K562 (cell line): ENCODE results near the gene ZNF71. TPM values are rescaled to one million over a fixed set of nuclear protein-coding genes. Genes with fewer than 3 reads are reported as not detected.

ENCODE experiments used
- ATAC-seq: fragments of 200-7000 bp; cut with Tn5 transposase; 3 replicates; pipeline ENCODE4 v1.9.1; 2020; ENCODE audit warnings: moderate library complexity
- BruUV-seq: library from RNA; stranded (reverse); fragments of 400-500 nt; replicated peaks from 2 replicates; lab custom pipeline; 2021; lab: Mats Ljungman, UMichigan
- CTCF ChIA-PET: fragments of 300-600 bp; formaldehyde crosslinking; extraction: SDS; loops from one replicate; lab custom pipeline; 2021; ENCODE audit warnings: low intra/inter-chr PET ratio; lab: Yijun Ruan, JAX
- POLR2A ChIA-PET: fragments of 300-600, 350-650 bp; sonication (Branson Sonifier 250); formaldehyde crosslinking; extraction: SDS; loops from one replicate; lab custom pipeline; 2021; ENCODE audit warnings: antibody characterized with exemption, inconsistent platforms; lab: Yijun Ruan, JAX
- DNase-seq, 4 experiments: peaks; one replicate each; pipeline versions ENCODE4 v3.0.0 to v3.0.0-alpha.2; 2011 to 2018; ENCODE audit warnings: low spot score in 3 of 4, mixed read lengths in 3 of 4; ENCODE audit errors: extremely low read depth in 1 of 4
- FAIRE-seq: peaks from 2 replicates; lab custom pipeline; 2011; peaks lifted over from hg19 to GRCh38; lab: Jason Lieb, UNC
- H2AFZ ChIP-seq: 2 replicates; pipeline ENCODE4 v1.6.0; 2011; ENCODE audit warnings: low read depth, low read length, control low read depth, inconsistent platforms
- H3K27ac ChIP-seq: fragments of 200-600 bp; 3 replicates; pipeline ENCODE4 v1.8.0; 2011; ENCODE audit warnings: low read depth, mild to moderate bottlenecking, control low read depth, inconsistent platforms, low read length, moderate library complexity, mixed read lengths; ENCODE audit errors: extremely low read depth
- H3K27me3 ChIP-seq, 2 experiments: fragments of 300-600 bp in 1 of 2; 2 replicates in 1 of 2; 3 replicates in 1 of 2; pipeline versions ENCODE4 v1.6.0 to v1.8.0; 2011; ENCODE audit warnings: inconsistent platforms in 2 of 2, low read length in 2 of 2, mild to moderate bottlenecking in 1 of 2, mixed read lengths in 1 of 2, moderate library complexity in 1 of 2; ENCODE audit not compliant: control insufficient read depth in 2 of 2, insufficient read depth in 2 of 2
- H3K36me3 ChIP-seq: fragments of 300-600 bp; 3 replicates; pipeline ENCODE4 v1.8.0; 2011; ENCODE audit warnings: mild to moderate bottlenecking, low read length, inconsistent platforms; ENCODE audit not compliant: control insufficient read depth, insufficient read depth
- H3K4me1 ChIP-seq, 2 experiments: fragments of 200-600 bp in 1 of 2; replicated peaks in 1 of 2; 2 replicates in 1 of 2; 3 replicates in 1 of 2; pipeline versions ENCODE4 v1.5.1 to v1.8.0; 2011; ENCODE audit warnings: inconsistent platforms in 2 of 2, low read length in 2 of 2, mild to moderate bottlenecking in 1 of 2, mixed read lengths in 1 of 2, moderate library complexity in 1 of 2; ENCODE audit not compliant: control insufficient read depth in 2 of 2, insufficient read depth in 2 of 2
- H3K4me2 ChIP-seq: 2 replicates; pipeline ENCODE4 v1.6.1; 2011; ENCODE audit warnings: low read length, control low read depth, inconsistent platforms, mixed read lengths; ENCODE audit not compliant: insufficient read depth
- H3K4me3 ChIP-seq: fragments of 200-600 bp; sonication (generic), shearing (Covaris generic); 2 replicates; pipeline ENCODE4 v1.5.1; 2016; ENCODE audit warnings: control low read depth, inconsistent platforms
- H3K79me2 ChIP-seq: fragments of 200-600 bp; 3 replicates; pipeline ENCODE4 v1.8.0; 2011; ENCODE audit warnings: low read length, inconsistent platforms; ENCODE audit not compliant: control insufficient read depth, insufficient read depth
- H3K9ac ChIP-seq, 2 experiments: 2 replicates each; pipeline versions ENCODE4 v1.6.0 to v1.6.1; 2011; ENCODE audit warnings: low read depth in 2 of 2, low read length in 2 of 2, control low read depth in 1 of 2, inconsistent platforms in 1 of 2, mild to moderate bottlenecking in 1 of 2, mixed read lengths in 1 of 2; ENCODE audit not compliant: insufficient read depth in 1 of 2
- H3K9me1 ChIP-seq: one replicate; pipeline ENCODE4 v1.6.0; 2011; ENCODE audit warnings: inconsistent platforms, mild to moderate bottlenecking, low read length, moderate library complexity; ENCODE audit not compliant: control insufficient read depth, insufficient read depth
- H3K9me3 ChIP-seq: replicated peaks from 2 replicates; pipeline ENCODE4 v1.5.1; 2011; ENCODE audit warnings: low read depth, low read length, inconsistent platforms; ENCODE audit not compliant: control insufficient read depth, insufficient read depth
- H4K20me1 ChIP-seq: replicated peaks from 2 replicates; pipeline ENCODE4 v1.6.1; 2011; ENCODE audit warnings: low read length, inconsistent platforms, mixed read lengths; ENCODE audit not compliant: control insufficient read depth, insufficient read depth
- ARID2 ChIP-seq: fragments of 450-650 bp; IDR thresholded peaks from 2 replicates; pipeline ENCODE4 v1.6.1; 2017; ENCODE audit warnings: antibody characterized with exemption, mild to moderate bottlenecking
- E2F6 ChIP-seq, 2 experiments: IDR thresholded peaks; 2 replicates each; pipeline ENCODE4 v1.6.1; 2011; ENCODE audit warnings: borderline replicate concordance in 1 of 2, control low read depth in 1 of 2, low read depth in 1 of 2, low read length in 1 of 2, mild to moderate bottlenecking in 1 of 2, mixed read lengths in 1 of 2, moderate library complexity in 1 of 2; ENCODE audit not compliant: insufficient read depth in 1 of 2, insufficient read length in 1 of 2, poor library complexity in 1 of 2, severe bottlenecking in 1 of 2; ENCODE audit errors: extremely low read depth in 1 of 2
- ELF2 ChIP-seq: fragments of 250-450 bp; sonication (Bioruptor Pico); IDR thresholded peaks from 2 replicates; pipeline ENCODE4 v1.5.0; 2021; ENCODE audit warnings: mild to moderate bottlenecking
- KAT8 ChIP-seq: fragments of 450-650 bp; IDR thresholded peaks from 2 replicates; pipeline ENCODE4 v1.6.1; 2016; ENCODE audit warnings: low read depth, mild to moderate bottlenecking
- MXD1 ChIP-seq: fragments of 250-450 bp; sonication (Bioruptor Pico); IDR thresholded peaks from 2 replicates; pipeline ENCODE4 v1.8.0; 2021; ENCODE audit warnings: borderline replicate concordance, mild to moderate bottlenecking, moderate library complexity; ENCODE audit not compliant: poor library complexity, severe bottlenecking
- NR2C1 ChIP-seq, 2 experiments: fragments of 450-650 bp; IDR thresholded peaks; 2 replicates each; pipeline ENCODE4 v1.6.1; 2017; ENCODE audit warnings: mild to moderate bottlenecking in 2 of 2, antibody characterized with exemption in 1 of 2, inconsistent platforms in 1 of 2, missing compliant biosample characterization in 1 of 2, missing genetic modification characterization in 1 of 2
- RBBP5 ChIP-seq: fragments of 200-600 bp; sonication (generic); IDR thresholded peaks from 2 replicates; pipeline ENCODE4 v1.6.1; 2012; ENCODE audit warnings: borderline replicate concordance, mild to moderate bottlenecking, low read length, control low read depth, inconsistent platforms; ENCODE audit not compliant: insufficient read depth, poor library complexity, severe bottlenecking
- TCFL5 ChIP-seq: fragments of 250-450 bp; sonication (Bioruptor Pico); conservative IDR thresholded peaks from 2 replicates; pipeline ENCODE4 v1.6.1; 2021; ENCODE audit warnings: mild to moderate bottlenecking, moderate library complexity, matching md5 sums
- ZKSCAN8 ChIP-seq: fragments of 200-800 bp; sonication (Bioruptor generic); IDR thresholded peaks from 2 replicates; pipeline ENCODE4 v1.6.1; 2016; ENCODE audit warnings: missing genetic modification characterization, missing compliant biosample characterization
- WGBS: fragments of 100-300 bp; shearing (Covaris generic); methylation state at CpG from one replicate; pipeline ENCODE4 v1.1.6; 2016; ENCODE audit warnings: low coverage, mixed read lengths; ENCODE audit not compliant: insufficient coverage; ENCODE audit errors: missing lambda C conversion rate; 5-methylcytosine and 5-hydroxymethylcytosine counted together
- in situ Hi-C: fragments of 300-500 bp; cut with MboI; formaldehyde crosslinking; loops from 4 replicates; pipeline ENCODE4 v1.15.0; 2018; ENCODE audit warnings: inconsistent platforms, mixed read lengths
- intact Hi-C: fragments of 100-400 bp; cut with micrococcal nuclease; formaldehyde crosslinking; loops from 2 replicates; pipeline ENCODE4 v1.14.2; 2022
- polyA plus RNA-seq, 8 experiments: library from polyadenylated mRNA; depleted of rRNA in 4 of 8; stranded (reverse) in 5 of 8; unstranded in 3 of 8; fragments of >200 nt; fragmentation: Nextera tagmentation in 2 of 8; fragmentation: Illumina TruSeq in 1 of 8; extraction: Ambion mirVana in 2 of 8; extraction: Trizol in 1 of 8; gene quantifications; 2 replicates each; pipeline versions ENCODE4 v1.2.1 to v1.2.3, GENCODE V29; 2011 to 2014; ENCODE audit warnings: inconsistent platforms in 1 of 8, missing spikeins in 1 of 8
- total RNA-seq, 7 experiments: library from RNA; depleted of rRNA in 6 of 7; stranded (reverse); fragments of >200 nt in 6 of 7; fragmentation: Illumina TruSeq in 2 of 7; extraction: Trizol in 2 of 7; gene quantifications; 2 replicates each; pipeline versions ENCODE4 v1.2.1 to v1.2.3, GENCODE V29; 2011 to 2021; ENCODE audit warnings: low replicate concordance in 1 of 7

The ZNF71 gene
- total and polyA plus RNA-seq, 9 of the 15 experiments (the other 6 are each of a cell fraction or from before 2014, with no cell fraction given): 0.04 to 0.13 (median 0.06) TPM; not detected in 4

- Histone ChIP-seq H3K79me2 (no peaks in the 10 kb centered on the region), H2AFZ (no peak overlapping the region)
- CTCF ChIA-PET: no interaction called here
Measured at GRCh38 chr19:56611288-56611687, 16.2 kb downstream of the ZNF71 start.

DNA sequence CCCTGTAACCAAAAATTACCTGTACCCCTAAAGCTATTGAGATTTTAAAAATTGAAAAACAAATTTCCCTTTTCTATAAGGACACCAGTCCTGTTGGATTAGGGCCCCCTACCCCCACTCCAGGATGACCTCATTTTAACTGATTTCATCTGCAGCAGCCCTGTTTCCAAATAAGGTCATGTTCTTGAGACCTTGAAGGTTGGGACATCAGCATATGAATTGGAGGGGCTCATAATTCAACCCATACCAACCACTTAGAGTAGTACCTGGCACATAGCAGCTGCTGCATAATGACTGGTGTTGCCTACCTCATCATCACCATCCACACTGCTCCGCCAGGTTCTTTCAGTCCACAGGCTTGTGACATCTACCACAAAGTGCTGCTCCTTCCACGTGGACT lies 17.6 kb downstream of the ZNF71 start:
- no peak overlapping the region for H3K27ac ChIP-seq
- ATAC-seq (no peak), DNase-seq (no peak), FAIRE-seq (no peak)
- no peaks in the 10 kb centered on the region for H3K27me3 ChIP-seq
- no peak overlapping the region for H3K9ac ChIP-seq
- H3K36me3 ChIP-seq: no peaks in the 10 kb centered on the region
- no peaks in the 10 kb centered on the region for H3K4me1 ChIP-seq
- no peaks in the 10 kb centered on the region for H3K79me2 ChIP-seq
- BruUV-seq: no TSS peak
- CTCF ChIA-PET: no interaction called here
- no peak overlapping the region for H3K4me2 ChIP-seq
- H3K4me3 ChIP-seq: no peak overlapping the region
- intact Hi-C loops (no loop called here), in situ Hi-C loops (no loop called here)
- H2AFZ ChIP-seq: no peak overlapping the region
- no peaks in the 10 kb centered on the region; the same call in 1 of the 2 replicates for H3K9me3 ChIP-seq
- H4K20me1 ChIP-seq: no peaks in the 10 kb centered on the region
- no peaks in the 10 kb centered on the region for H3K9me1 ChIP-seq
- POLR2A ChIA-PET: no interaction called here
- 0% methylated on average over 2 of the region's 2 CpGs for WGBS
- TF ChIP-seq TCFL5: no peak
- no peak for TF ChIP-seq E2F6 (IDR thresholded peaks at IDR 0.05; ENCODE audit: borderline replicate concordance in 1 of 2, extremely low read depth in 1 of 2, insufficient read depth in 1 of 2, insufficient read length in 1 of 2, low read depth in 1 of 2, low read length in 1 of 2, poor library complexity in 1 of 2, severe bottlenecking in 1 of 2)
- no peak for TF ChIP-seq KAT8
- no peak for TF ChIP-seq ZKSCAN8
- TF ChIP-seq ELF2 (CRISPR knock-in tag): no peak
- no peak for TF ChIP-seq ARID2
- no peak for TF ChIP-seq NR2C1 (IDR thresholded peaks at IDR 0.05)
- no peak for TF ChIP-seq NR2C1 (tag; IDR thresholded peaks at IDR 0.05)
- TF ChIP-seq RBBP5: no peak

More at GRCh38 chr19:56611288-56611687, 16.2 kb downstream of the ZNF71 start:
- BruUV-seq: no TSS peak
- intact Hi-C loops: no loop called here
- WGBS: 4% methylated on average over 8 of the region's 8 CpGs
- Histone ChIP-seq H3K9me3 (no peaks in the 10 kb centered on the region; the same call in 1 of the 2 replicates), H3K9me1 (no peaks in the 10 kb centered on the region), H3K36me3 (no peaks in the 10 kb centered on the region), H3K4me2 (no peak overlapping the region), H3K9ac (no peak overlapping the region), H3K4me1 (no peaks in the 10 kb centered on the region), H4K20me1 (no peaks in the 10 kb centered on the region), H3K27me3 (no peaks in the 10 kb centered on the region), H3K4me3 (no peak overlapping the region), H3K27ac (no peak overlapping the region)
- FAIRE-seq: no peak
- ATAC-seq: no peak
- no peak for TF ChIP-seq MXD1 (CRISPR knock-in tag)
- POLR2A ChIA-PET: no interaction called here
- in situ Hi-C loops: no loop called here
- DNase-seq: no peak
